Endothelial cell of umbilical vein (primary cell): ENCODE results near the gene CLIP2. TPM values are rescaled to one million over a fixed set of nuclear protein-coding genes. Genes with fewer than 3 reads are reported as not detected.

Source experiments
- BruUV-seq: library from RNA; stranded (reverse); fragments of 400-500 nt; replicated peaks from 2 replicates; lab custom pipeline; 2021; lab: Mats Ljungman, UMichigan
- CTCF ChIA-PET: fragments of 300-600, 350-600 bp; sonication (Branson Sonifier 250); formaldehyde crosslinking; loops from one replicate; lab custom pipeline; 2021; ENCODE audit warnings: antibody characterized with exemption, inconsistent platforms; lab: Charles Lee
- POLR2A ChIA-PET: fragments of 300-600, 350-600 bp; sonication (Branson Sonifier 250); formaldehyde crosslinking; loops from one replicate; lab custom pipeline; 2021; ENCODE audit warnings: antibody characterized with exemption, inconsistent platforms; lab: Charles Lee
- DNase-seq: peaks from one replicate; pipeline ENCODE4 v3.0.0-alpha.2; 2011; ENCODE audit warnings: low read depth, low spot score
- FAIRE-seq: peaks from 2 replicates; lab custom pipeline; 2011; peaks lifted over from hg19 to GRCh38; lab: Jason Lieb, UNC
- H2AFZ ChIP-seq: 2 replicates; pipeline ENCODE4 v1.6.0; 2012; ENCODE audit warnings: low read depth, low read length, control low read depth, inconsistent platforms
- H3K27ac ChIP-seq: 2 replicates; pipeline ENCODE4 v1.5.1; 2011; ENCODE audit warnings: low read depth, mild to moderate bottlenecking, control low read depth, low read length, moderate library complexity; ENCODE audit not compliant: insufficient read depth
- H3K27me3 ChIP-seq, 2 experiments: 2 replicates each; pipeline versions ENCODE4 v1.6.0 to v1.6.1; 2011; ENCODE audit warnings: low read length in 2 of 2, mixed read lengths in 1 of 2; ENCODE audit not compliant: control insufficient read depth in 2 of 2, insufficient read depth in 2 of 2
- H3K36me3 ChIP-seq, 2 experiments: 2 replicates in 1 of 2; 3 replicates in 1 of 2; pipeline ENCODE4 v1.5.1; 2011; ENCODE audit warnings: low read length in 2 of 2, mild to moderate bottlenecking in 1 of 2, moderate library complexity in 1 of 2; ENCODE audit not compliant: control insufficient read depth in 2 of 2, insufficient read depth in 2 of 2; ENCODE audit errors: extremely low read depth in 1 of 2
- H3K4me1 ChIP-seq: 3 replicates; pipeline ENCODE4 v1.5.1; 2011; ENCODE audit warnings: mild to moderate bottlenecking, low read length; ENCODE audit not compliant: control insufficient read depth, insufficient read depth; ENCODE audit errors: extremely low read depth
- H3K4me2 ChIP-seq: 2 replicates; pipeline ENCODE4 v1.6.1; 2011; ENCODE audit warnings: low read length, control low read depth, mixed read lengths; ENCODE audit not compliant: insufficient read depth
- H3K4me3 ChIP-seq, 3 experiments: fragments of 200-600 bp in 1 of 3; sonication (generic), shearing (Covaris generic) in 1 of 3; replicated peaks in 1 of 3; 2 replicates each; pipeline ENCODE4 v1.5.1; 2011 to 2016; ENCODE audit warnings: control low read depth in 3 of 3, low read length in 3 of 3, mild to moderate bottlenecking in 2 of 3, inconsistent platforms in 1 of 3, low read depth in 1 of 3, moderate library complexity in 1 of 3; ENCODE audit not compliant: insufficient read depth in 1 of 3
- H3K79me2 ChIP-seq: 2 replicates; pipeline ENCODE4 v1.6.0; 2012; ENCODE audit warnings: low read length, inconsistent platforms; ENCODE audit not compliant: control insufficient read depth, insufficient read depth
- H3K9ac ChIP-seq: replicated peaks from 2 replicates; pipeline ENCODE3; 2011; ENCODE audit warnings: low read length, control low read depth; ENCODE audit not compliant: insufficient read depth; ENCODE audit errors: extremely low read depth
- H3K9me1 ChIP-seq: replicated peaks from 3 replicates; pipeline ENCODE4 v1.6.0; 2011; ENCODE audit warnings: mild to moderate bottlenecking, low read length; ENCODE audit not compliant: control insufficient read depth, insufficient read depth; ENCODE audit errors: extremely low read depth
- H3K9me3 ChIP-seq: replicated peaks from 2 replicates; pipeline ENCODE4 v1.5.1; 2012; ENCODE audit warnings: low read length, inconsistent platforms; ENCODE audit not compliant: control insufficient read depth, insufficient read depth
- H4K20me1 ChIP-seq: replicated peaks from 2 replicates; pipeline ENCODE3; 2011; ENCODE audit warnings: mild to moderate bottlenecking, low read length; ENCODE audit not compliant: control insufficient read depth, insufficient read depth; ENCODE audit errors: extremely low read depth
- EZH2 ChIP-seq: IDR thresholded peaks from 2 replicates; pipeline ENCODE4 v1.6.1; 2012; ENCODE audit warnings: borderline replicate concordance, low read depth, mild to moderate bottlenecking, moderate library complexity, low read length, inconsistent platforms; ENCODE audit not compliant: severe bottlenecking
- GATA2 ChIP-seq: IDR thresholded peaks from 2 replicates; pipeline ENCODE4 v1.7.0; 2011; ENCODE audit warnings: low read depth, mild to moderate bottlenecking, moderate library complexity, mixed read lengths, low read length; ENCODE audit not compliant: insufficient read length, insufficient read depth
- JUN ChIP-seq: IDR thresholded peaks from 2 replicates; pipeline ENCODE4 v1.6.1; 2011; ENCODE audit warnings: borderline replicate concordance, low read depth; ENCODE audit not compliant: insufficient read length, insufficient read depth
- MYC ChIP-seq: IDR thresholded peaks from one replicate; pipeline ENCODE4 v1.6.1; 2011; ENCODE audit warnings: mild to moderate bottlenecking, low read depth, low read length
- POLR2A ChIP-seq: IDR thresholded peaks from 2 replicates; pipeline ENCODE4 v1.6.1; 2012; ENCODE audit warnings: low read depth, mild to moderate bottlenecking, control low read depth, low read length
- POLR2AphosphoS5 ChIP-seq: IDR thresholded peaks from 2 replicates; pipeline ENCODE4 v1.6.1; 2012; ENCODE audit warnings: low read depth, mild to moderate bottlenecking, control low read depth, low read length, moderate library complexity; ENCODE audit not compliant: insufficient read depth
- dilution Hi-C: fragments of 300-500 bp; cut with MboI; formaldehyde crosslinking; loops from one replicate; pipeline ENCODE4 v1.15.0; 2019; ENCODE audit warnings: low sequenced_read_pairs; ENCODE audit not compliant: extremely low pct_ligation_motif_present
- intact Hi-C: fragments of 100-400 bp; cut with micrococcal nuclease; formaldehyde crosslinking; loops from one replicate; pipeline ENCODE4 v1.10.0; 2022
- polyA plus RNA-seq, 4 experiments: library from polyadenylated mRNA; depleted of rRNA in 3 of 4; stranded (reverse) in 3 of 4; unstranded in 1 of 4; fragments of >200 nt; gene quantifications; 2 replicates each; pipeline versions ENCODE4 v1.2.1 to v1.2.3, GENCODE V29; 2011 to 2012; ENCODE audit warnings: missing spikeins in 1 of 4
- total RNA-seq: library from RNA; stranded (reverse); gene quantifications from 2 replicates; pipeline ENCODE4 v1.2.3, GENCODE V29; 2021
- TF ChIP-seq, protein P1 (sequence below): IDR thresholded peaks from 2 replicates; pipeline ENCODE4 v1.6.1; 2011; ENCODE audit not compliant: insufficient read depth, insufficient read length
- TF ChIP-seq, protein P2 (sequence below), 2 donors: IDR thresholded peaks; 1 replicate in 1 of 2; 2 replicates in 1 of 2; pipeline ENCODE4 v1.5.1; 2011; ENCODE audit warnings: low read length in 2 of 2, mild to moderate bottlenecking in 2 of 2, moderate library complexity in 2 of 2, control low read depth in 1 of 2, inconsistent platforms in 1 of 2, low read depth in 1 of 2; ENCODE audit not compliant: insufficient read depth in 1 of 2; ENCODE audit errors: extremely low read depth in 1 of 2

Gene CLIP2
- total and polyA plus RNA-seq, 2 donors (not counting 3 experiments of a cell fraction or from before 2014, with no cell fraction given) = 8.3 to 37.1 TPM

DNA sequence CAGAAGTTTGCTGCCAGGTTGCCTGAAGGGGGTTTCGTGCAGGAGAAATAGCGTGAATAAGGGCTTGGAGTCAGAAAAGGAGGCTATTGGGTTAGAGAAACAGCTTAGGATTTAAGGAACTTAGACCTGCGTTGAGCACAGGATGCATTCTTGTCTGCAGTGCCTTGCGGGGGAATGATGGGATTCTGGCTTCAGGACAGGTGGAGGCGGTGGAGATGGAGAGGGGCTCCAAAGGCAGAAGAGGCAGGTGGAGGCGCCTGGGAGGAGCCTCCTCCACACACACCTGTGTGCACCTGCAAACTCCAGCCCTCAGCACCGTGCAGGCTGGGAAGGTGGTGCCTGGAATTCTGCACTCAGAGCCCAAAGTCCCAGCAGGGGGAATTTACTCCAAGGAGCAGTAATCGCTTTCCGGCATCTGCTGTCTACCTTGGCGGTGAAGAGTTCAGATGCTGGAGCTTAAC, 1.8 kb downstream of the CLIP2 start:
- no peak for FAIRE-seq
- no peak for DNase-seq
- CTCF ChIA-PET = interaction anchor here (3.0 to 4.4 kb wide), 2 partner anchors 84 to 110 kb away, joined by 17 to 22 read pairs; no protein-coding TSS in a partner anchor
- Histone ChIP-seq H3K4me3 (no peak overlapping the region), H3K27ac (no peak overlapping the region), H4K20me1 (no peaks in the 10 kb centered on the region), H3K4me2 (peak overlapping the region; percentile 86), H2AFZ (no peak overlapping the region), H3K79me2 (peaks cover 41% of the 10 kb centered on the region), H3K9ac (no peak overlapping the region), H3K9me1 (no peaks in the 10 kb centered on the region), H3K4me1 (peaks cover 11% of the 10 kb centered on the region), H3K36me3 (no peaks in the 10 kb centered on the region), H3K9me3 (no peaks in the 10 kb centered on the region), H3K27me3 (no peaks in the 10 kb centered on the region)
- no peak for TF ChIP-seq GATA2
- TF ChIP-seq JUN = no peak
- TF ChIP-seq, protein P1, sequence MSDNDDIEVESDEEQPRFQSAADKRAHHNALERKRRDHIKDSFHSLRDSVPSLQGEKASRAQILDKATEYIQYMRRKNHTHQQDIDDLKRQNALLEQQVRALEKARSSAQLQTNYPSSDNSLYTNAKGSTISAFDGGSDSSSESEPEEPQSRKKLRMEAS = no peak
- no peak for TF ChIP-seq MYC
- no peak for TF ChIP-seq POLR2AphosphoS5
- no peak for TF ChIP-seq POLR2A
- intact Hi-C loops (loop anchor here (2.0 to 5.0 kb wide), 2 partner anchors 84 to 102 kb away; no protein-coding TSS in a partner anchor), dilution Hi-C loops (no loop called here)
- BruUV-seq = no TSS peak
- POLR2A ChIA-PET = no interaction called here

DNA sequence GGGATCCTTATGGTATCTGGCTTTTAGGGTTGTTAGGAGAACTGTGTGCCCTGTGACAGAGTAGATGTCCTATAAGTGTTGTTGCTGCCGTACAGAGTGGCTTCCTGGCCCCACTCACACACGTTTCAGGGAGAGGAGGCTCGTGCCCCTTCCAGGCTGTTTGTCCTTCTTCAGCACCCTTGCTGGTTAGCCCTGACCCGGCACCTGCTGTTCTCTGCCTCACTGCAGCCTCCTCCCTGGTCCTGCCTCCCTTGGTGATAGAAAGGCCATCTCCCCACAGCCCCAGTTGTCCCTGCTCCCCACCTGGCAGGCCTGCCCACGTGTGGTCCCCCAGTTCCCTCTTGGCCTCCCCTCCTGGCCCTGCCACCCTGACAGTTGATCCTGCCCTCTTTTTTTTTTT, 2.3 kb downstream of the CLIP2 start:
- H4K20me1 ChIP-seq = no peaks in the 10 kb centered on the region
- no peak overlapping the region for H3K4me2 ChIP-seq

More for the DNA sequence above, 2.3 kb downstream of the CLIP2 start:
- no peak overlapping the region for H2AFZ ChIP-seq
- H3K79me2 ChIP-seq = peaks cover 41% of the 10 kb centered on the region
- FAIRE-seq (no peak), DNase-seq (no peak)
- H3K27me3 ChIP-seq = no peaks in the 10 kb centered on the region
- no peaks in the 10 kb centered on the region for H3K9me3 ChIP-seq
- H3K36me3 ChIP-seq = no peaks in the 10 kb centered on the region
- intact Hi-C loops (loop anchor here (2.0 to 5.0 kb wide), 2 partner anchors 84 to 101 kb away; no protein-coding TSS in a partner anchor), dilution Hi-C loops (no loop called here)
- H3K9ac ChIP-seq = no peak overlapping the region
- CTCF ChIA-PET = interaction anchor here (3.0 to 4.4 kb wide), 2 partner anchors 85 to 110 kb away, joined by 17 to 22 read pairs; no protein-coding TSS in a partner anchor
- no TSS peak for BruUV-seq
- POLR2A ChIA-PET = no interaction called here
- TF ChIP-seq GATA2 (no peak), POLR2AphosphoS5 (no peak), EZH2 (no peak), JUN (no peak)
- TF ChIP-seq, protein P2, sequence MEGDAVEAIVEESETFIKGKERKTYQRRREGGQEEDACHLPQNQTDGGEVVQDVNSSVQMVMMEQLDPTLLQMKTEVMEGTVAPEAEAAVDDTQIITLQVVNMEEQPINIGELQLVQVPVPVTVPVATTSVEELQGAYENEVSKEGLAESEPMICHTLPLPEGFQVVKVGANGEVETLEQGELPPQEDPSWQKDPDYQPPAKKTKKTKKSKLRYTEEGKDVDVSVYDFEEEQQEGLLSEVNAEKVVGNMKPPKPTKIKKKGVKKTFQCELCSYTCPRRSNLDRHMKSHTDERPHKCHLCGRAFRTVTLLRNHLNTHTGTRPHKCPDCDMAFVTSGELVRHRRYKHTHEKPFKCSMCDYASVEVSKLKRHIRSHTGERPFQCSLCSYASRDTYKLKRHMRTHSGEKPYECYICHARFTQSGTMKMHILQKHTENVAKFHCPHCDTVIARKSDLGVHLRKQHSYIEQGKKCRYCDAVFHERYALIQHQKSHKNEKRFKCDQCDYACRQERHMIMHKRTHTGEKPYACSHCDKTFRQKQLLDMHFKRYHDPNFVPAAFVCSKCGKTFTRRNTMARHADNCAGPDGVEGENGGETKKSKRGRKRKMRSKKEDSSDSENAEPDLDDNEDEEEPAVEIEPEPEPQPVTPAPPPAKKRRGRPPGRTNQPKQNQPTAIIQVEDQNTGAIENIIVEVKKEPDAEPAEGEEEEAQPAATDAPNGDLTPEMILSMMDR (IDR thresholded peaks at IDR 0.05; ENCODE audit: extremely low read depth in 1 of 2, insufficient read depth in 1 of 2, low read depth in 1 of 2, low read length in 2 of 2) = no peak
- peaks cover 11% of the 10 kb centered on the region for H3K4me1 ChIP-seq
- no peak overlapping the region for H3K4me3 ChIP-seq
- H3K9me1 ChIP-seq = no peaks in the 10 kb centered on the region
- no peak overlapping the region for H3K27ac ChIP-seq
